Uterus (tissue), 4 donors: Measurements from ENCODE around the gene NAV2. TPM values are rescaled to one million over a fixed set of nuclear protein-coding genes. Genes with fewer than 3 reads are reported as not detected.

Experiments used
- DNase-seq, 2 donors: peaks; one replicate each; pipeline ENCODE4 v3.0.0-alpha.2; 2019 to 2020
- H3K27ac ChIP-seq, 2 donors: fragments of 200-600 bp; sonication (generic); 1 replicate in 1 of 2; 2 replicates in 1 of 2; pipeline ENCODE4 v1.5.1; 2016 to 2018
- H3K27me3 ChIP-seq, 2 donors: fragments of 200-600 bp; sonication (generic); one replicate each; pipeline ENCODE4 v1.5.1; 2018 to 2019; ENCODE audit warnings: control low read depth in 1 of 2
- H3K36me3 ChIP-seq, 2 donors: fragments of 200-600 bp; sonication (generic); one replicate each; pipeline ENCODE4 v1.5.1; 2019; ENCODE audit warnings: control low read depth in 1 of 2
- H3K4me1 ChIP-seq, 2 donors: fragments of 200-600 bp; sonication (generic); one replicate each; pipeline ENCODE4 v1.5.1; 2018 to 2019; ENCODE audit warnings: control low read depth in 1 of 2
- H3K4me3 ChIP-seq, 2 donors: fragments of 200-600 bp; sonication (generic); 1 replicate in 1 of 2; 2 replicates in 1 of 2; pipeline ENCODE4 v1.5.1; 2018 to 2019; ENCODE audit warnings: mild to moderate bottlenecking in 1 of 2
- H3K9me3 ChIP-seq, 2 donors: fragments of 200-600 bp; sonication (generic); one replicate each; pipeline ENCODE4 v1.5.1; 2019; ENCODE audit warnings: control low read depth in 1 of 2
- POLR2A ChIP-seq, 2 donors: fragments of 450-650 bp; IDR thresholded peaks; one replicate each; pipeline ENCODE4 v1.6.1; 2016; ENCODE audit warnings: antibody characterized with exemption in 2 of 2, mild to moderate bottlenecking in 1 of 2, moderate library complexity in 1 of 2
- intact Hi-C: fragments of 100-400 bp; cut with DNase I; formaldehyde crosslinking; loops from one replicate; pipeline ENCODE4 v1.15.1; 2023; ENCODE audit warnings: low total_unique reads
- total RNA-seq, 4 donors: library from RNA; depleted of rRNA in 3 of 4; stranded (reverse); fragments of >200 nt in 3 of 4; gene quantifications; one replicate each; pipeline versions ENCODE4 v1.1.0 to v1.2.4, GENCODE V29; 2014 to 2023
- TF ChIP-seq, protein P1 (sequence below), 4 experiments: fragments of 200-600 bp in 2 of 4; fragments of 450-650 bp in 2 of 4; sonication (generic) in 2 of 4; IDR thresholded peaks; one replicate each; pipeline ENCODE4 v1.5.1; 2016 to 2019; ENCODE audit warnings: antibody characterized with exemption in 4 of 4, mild to moderate bottlenecking in 2 of 4, moderate library complexity in 1 of 4
- donor health status: DM: yes; HTN: yes; CAD: no.

Gene NAV2
- total RNA-seq, 4 donors from 2014 or later = 2.6 to 31.6 (median 5.7) TPM

DNA sequence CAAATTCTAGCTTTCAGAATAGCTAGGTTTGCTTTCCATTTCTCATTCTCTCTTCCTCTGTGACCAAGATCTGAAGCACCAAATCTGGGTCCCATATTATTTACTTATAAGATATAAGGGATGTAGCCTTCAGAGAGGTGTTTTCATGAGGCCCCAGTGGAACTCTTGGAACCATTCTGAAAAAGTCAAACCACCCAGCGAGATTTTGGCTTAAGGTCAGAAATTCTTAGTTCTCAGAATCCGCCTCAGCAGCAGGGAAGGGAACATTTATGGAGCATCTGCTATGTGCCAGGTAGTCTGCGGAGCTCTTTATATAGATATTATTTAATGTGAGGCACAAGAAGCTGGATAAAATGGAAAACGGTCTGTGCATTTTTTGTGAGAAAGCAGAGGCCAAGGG, 6.3 kb downstream of the NAV2 start:
- no peak for DNase-seq
- H3K27ac ChIP-seq = no peak overlapping the region
- H3K4me1 ChIP-seq = peaks cover 0 to 8% of the 10 kb centered on the region in 2 donors
- no peak for TF ChIP-seq POLR2A (IDR thresholded peaks at IDR 0.05)
- TF ChIP-seq, protein P1, sequence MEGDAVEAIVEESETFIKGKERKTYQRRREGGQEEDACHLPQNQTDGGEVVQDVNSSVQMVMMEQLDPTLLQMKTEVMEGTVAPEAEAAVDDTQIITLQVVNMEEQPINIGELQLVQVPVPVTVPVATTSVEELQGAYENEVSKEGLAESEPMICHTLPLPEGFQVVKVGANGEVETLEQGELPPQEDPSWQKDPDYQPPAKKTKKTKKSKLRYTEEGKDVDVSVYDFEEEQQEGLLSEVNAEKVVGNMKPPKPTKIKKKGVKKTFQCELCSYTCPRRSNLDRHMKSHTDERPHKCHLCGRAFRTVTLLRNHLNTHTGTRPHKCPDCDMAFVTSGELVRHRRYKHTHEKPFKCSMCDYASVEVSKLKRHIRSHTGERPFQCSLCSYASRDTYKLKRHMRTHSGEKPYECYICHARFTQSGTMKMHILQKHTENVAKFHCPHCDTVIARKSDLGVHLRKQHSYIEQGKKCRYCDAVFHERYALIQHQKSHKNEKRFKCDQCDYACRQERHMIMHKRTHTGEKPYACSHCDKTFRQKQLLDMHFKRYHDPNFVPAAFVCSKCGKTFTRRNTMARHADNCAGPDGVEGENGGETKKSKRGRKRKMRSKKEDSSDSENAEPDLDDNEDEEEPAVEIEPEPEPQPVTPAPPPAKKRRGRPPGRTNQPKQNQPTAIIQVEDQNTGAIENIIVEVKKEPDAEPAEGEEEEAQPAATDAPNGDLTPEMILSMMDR (IDR thresholded peaks at IDR 0.05) = no peak
- H3K27me3 ChIP-seq = no peaks in the 10 kb centered on the region
- no peak overlapping the region for H3K4me3 ChIP-seq
- H3K36me3 ChIP-seq = no peaks in the 10 kb centered on the region
- intact Hi-C loops = no loop called here
- H3K9me3 ChIP-seq = no peaks in the 10 kb centered on the region

DNA sequence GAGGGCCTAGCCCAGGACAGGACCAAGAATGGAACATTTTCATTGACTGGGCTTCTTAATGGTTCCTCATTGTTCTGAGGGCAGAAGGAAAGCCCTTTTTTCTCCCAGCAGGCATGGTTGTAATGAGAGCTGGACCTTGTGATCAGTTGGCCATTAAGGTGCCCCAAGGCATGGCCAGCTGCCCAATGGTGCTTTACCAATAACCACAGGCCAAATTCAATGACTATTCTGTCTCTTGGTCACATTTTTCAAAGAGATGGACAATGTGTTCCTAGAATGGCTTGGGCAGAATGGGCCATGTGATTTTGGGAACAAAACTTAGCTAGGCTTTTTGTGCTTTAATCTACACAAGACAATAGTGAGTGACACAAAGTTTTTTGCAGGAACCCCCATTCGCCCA, 7.3 kb downstream of the NAV2 start:
- no peak overlapping the region for H3K4me3 ChIP-seq
- no peak overlapping the region for H3K27ac ChIP-seq
- no peaks in the 10 kb centered on the region for H3K27me3 ChIP-seq
- no peaks in the 10 kb centered on the region for H3K36me3 ChIP-seq
- H3K4me1 ChIP-seq = peaks cover 0 to 5% of the 10 kb centered on the region in 2 donors
- no peak for DNase-seq
- no peaks in the 10 kb centered on the region for H3K9me3 ChIP-seq
- intact Hi-C loops = no loop called here
- TF ChIP-seq POLR2A (IDR thresholded peaks at IDR 0.05) = no peak
- TF ChIP-seq, protein P1 (IDR thresholded peaks at IDR 0.05) = no peak

DNA sequence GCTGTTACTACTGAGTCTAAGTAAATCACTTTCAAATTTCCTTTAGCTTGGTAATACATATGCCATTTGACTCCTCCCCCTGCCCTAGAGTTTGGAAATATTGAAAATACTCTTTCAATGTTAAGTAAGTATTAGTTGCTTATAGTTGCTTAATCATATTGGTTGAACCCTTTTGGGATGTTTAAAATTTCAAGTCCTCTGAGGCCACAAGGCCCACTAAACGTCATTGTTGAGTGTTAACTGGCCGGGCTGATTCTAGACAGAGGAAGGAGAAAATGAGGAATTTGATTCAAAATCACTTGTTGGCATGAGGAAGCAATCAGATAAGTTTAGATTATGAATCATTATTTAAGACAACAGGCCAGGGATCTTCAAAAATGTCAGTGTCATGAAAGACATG, 8.5 kb downstream of the NAV2 start:
- Histone ChIP-seq H3K9me3 (no peaks in the 10 kb centered on the region), H3K36me3 (no peaks in the 10 kb centered on the region), H3K27me3 (no peaks in the 10 kb centered on the region), H3K27ac (no peak overlapping the region), H3K4me1 (no peaks in the 10 kb centered on the region), H3K4me3 (no peak overlapping the region)
- intact Hi-C loops = no loop called here
- DNase-seq = no peak
- no peak for TF ChIP-seq POLR2A (IDR thresholded peaks at IDR 0.05)
- TF ChIP-seq, protein P1 (IDR thresholded peaks at IDR 0.05) = no peak

DNA sequence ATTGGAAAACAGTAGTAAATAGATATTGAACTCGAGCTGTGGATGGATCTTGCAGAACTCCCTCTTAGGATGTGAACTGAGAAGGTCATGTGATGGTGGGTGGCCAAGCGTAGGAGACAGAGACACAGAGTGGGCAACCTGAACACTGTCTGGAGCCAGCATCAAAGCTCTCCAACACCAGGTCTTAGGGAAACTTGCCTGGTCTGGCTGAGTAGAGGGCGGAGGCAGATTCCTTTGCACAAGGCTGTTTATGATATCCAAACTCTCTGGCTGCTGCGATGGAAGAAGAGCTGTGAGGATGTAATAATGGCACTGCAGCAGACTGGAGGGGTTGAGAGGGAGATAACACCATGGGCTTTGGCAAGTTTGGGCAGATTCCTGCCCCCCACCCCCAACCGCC, 10.1 kb downstream of the NAV2 start:
- H3K36me3 ChIP-seq = no peaks in the 10 kb centered on the region
- no peak overlapping the region for H3K4me3 ChIP-seq
- no peak for DNase-seq
- TF ChIP-seq POLR2A (IDR thresholded peaks at IDR 0.05) = no peak
- TF ChIP-seq, protein P1 (IDR thresholded peaks at IDR 0.05) = no peak
- H3K4me1 ChIP-seq = no peaks in the 10 kb centered on the region
- H3K9me3 ChIP-seq = no peaks in the 10 kb centered on the region
- peak overlapping the region in 1 of 2 donors; percentile 53 for H3K27ac ChIP-seq
- no peaks in the 10 kb centered on the region for H3K27me3 ChIP-seq
- intact Hi-C loops = no loop called here

DNA sequence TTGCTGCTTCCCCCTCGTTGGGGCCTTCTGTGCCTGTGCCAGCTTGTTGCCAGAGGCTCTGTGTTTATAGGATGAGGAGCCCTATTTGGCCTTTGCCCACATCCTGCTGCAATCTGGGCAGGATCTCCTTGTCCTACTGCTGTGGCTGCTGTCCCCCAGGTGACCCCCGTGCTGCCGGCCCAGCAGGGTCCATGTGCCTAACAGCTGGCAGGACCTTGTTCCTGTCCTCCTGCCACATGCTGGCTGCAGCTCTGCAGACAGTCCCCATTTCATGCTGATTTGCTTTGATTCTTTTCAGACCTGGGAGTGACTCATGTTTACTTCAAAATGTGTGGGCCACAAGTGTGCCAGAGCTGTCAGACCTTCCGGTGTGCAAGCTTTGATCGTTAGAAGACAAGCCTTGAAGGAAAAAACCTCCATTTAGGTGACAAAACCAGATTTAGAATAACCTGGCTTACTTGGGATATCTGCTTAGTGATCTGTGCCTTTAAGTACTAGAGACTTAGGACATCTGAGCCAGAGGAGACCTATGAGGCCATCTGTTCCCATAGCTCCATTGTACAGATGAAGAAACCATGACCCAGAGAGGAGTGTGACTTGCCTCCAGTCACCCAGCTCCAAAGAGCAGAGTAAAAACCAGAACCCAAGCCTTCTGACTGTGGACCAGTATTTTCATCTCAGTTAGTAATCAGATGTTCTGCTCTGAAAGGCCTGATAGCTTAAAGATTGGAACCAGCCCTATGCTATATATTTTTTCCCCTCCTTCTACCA, 11.1 kb downstream of the NAV2 start:
- H3K9me3 ChIP-seq = no peaks in the 10 kb centered on the region
- no peaks in the 10 kb centered on the region for H3K27me3 ChIP-seq
- peak in 1 of 2 donors; percentile 29 for DNase-seq
- peak overlapping the region; percentile 46 to 53 for H3K27ac ChIP-seq
- no peaks in the 10 kb centered on the region for H3K4me1 ChIP-seq
- H3K4me3 ChIP-seq = no peak overlapping the region
- intact Hi-C loops = no loop called here
- TF ChIP-seq POLR2A (IDR thresholded peaks at IDR 0.05) = no peak
- TF ChIP-seq, protein P1 (IDR thresholded peaks at IDR 0.05) = no peak
- no peaks in the 10 kb centered on the region for H3K36me3 ChIP-seq
